Omental fat pad (tissue), 4 donors: ENCODE data around the gene MRI1. TPM values are rescaled to one million over a fixed set of nuclear protein-coding genes. Genes with fewer than 3 reads are reported as not detected.
A peak's percentile ranks its signal among the peaks of the same experiment; 100 is the strongest.

Experiments used
- ATAC-seq: fragments of 150-250 bp; one replicate; pipeline ENCODE4 v1.9.1; 2016; ENCODE audit warnings: mild to moderate bottlenecking, moderate library complexity; ENCODE audit not compliant: low FRiP score
- DNase-seq: peaks from one replicate; pipeline ENCODE4 v3.0.0-alpha.2; 2019; ENCODE audit warnings: low spot score
- CTCF ChIP-seq, 3 donors: fragments of 450-650 bp; IDR thresholded peaks; one replicate each; pipeline ENCODE4 v1.5.1; 2016 to 2017; ENCODE audit warnings: antibody characterized with exemption in 3 of 3, mild to moderate bottlenecking in 3 of 3, moderate library complexity in 2 of 3
- total RNA-seq, 4 donors: library from RNA; depleted of rRNA; stranded (reverse); fragments of >200 nt; gene quantifications; one replicate each; pipeline ENCODE4 v1.1.0, GENCODE V29; 2016

Gene MRI1
- total RNA-seq, 4 donors from 2014 or later = 34.1 to 82.1 (median 38.5) TPM

GRCh38 chr19:13758795-13759194, 5.5 kb upstream of the MRI1 start:
- DNase-seq = no peak
- TF ChIP-seq CTCF (IDR thresholded peaks at IDR 0.05) = no peak
- ATAC-seq = no peak

- no peak for TF ChIP-seq CTCF (IDR thresholded peaks at IDR 0.05)
- no peak for ATAC-seq
- no peak for DNase-seq
These were observed 2.9 kb upstream of the MRI1 start for GRCh38 chr19:13761423-13761822.

- ATAC-seq = no peak
- TF ChIP-seq CTCF (IDR thresholded peaks at IDR 0.05) = no peak
These were observed 1.6 kb upstream of the MRI1 start for GRCh38 chr19:13762635-13763235.

GRCh38 chr19:13763265-13763664, 1.1 kb upstream of the MRI1 start:
- no peak for TF ChIP-seq CTCF (IDR thresholded peaks at IDR 0.05)
- no peak for ATAC-seq
- no peak for DNase-seq

More at GRCh38 chr19:13762635-13763235, 1.6 kb upstream of the MRI1 start:
- DNase-seq = no peak

GRCh38 chr19:13764821-13765394, 586 bp downstream of the MRI1 start:
- DNase-seq (no peak), ATAC-seq (peak; percentile 43)
- TF ChIP-seq CTCF (IDR thresholded peaks at IDR 0.05) = no peak

- DNase-seq (no peak), ATAC-seq (no peak)
- TF ChIP-seq CTCF (IDR thresholded peaks at IDR 0.05) = no peak
These were observed 1.2 kb downstream of the MRI1 start for GRCh38 chr19:13765395-13766094.

- TF ChIP-seq CTCF (IDR thresholded peaks at IDR 0.05) = no peak
- DNase-seq (no peak), ATAC-seq (no peak)
These were observed 1.8 kb downstream of the MRI1 start for GRCh38 chr19:13766095-13766481.
